22Rv1 (cell line): ENCODE results near the gene MSANTD2.

ENCODE experiments used
- H3K27ac ChIP-seq: fragments of 450-650 bp; 2 replicates; pipeline ENCODE4 v1.5.1; 2017
- ZFX ChIP-seq: fragments of 450-650 bp; IDR thresholded peaks from 2 replicates; pipeline ENCODE4 v1.6.1; 2017; ENCODE audit warnings: antibody characterized with exemption, borderline replicate concordance
- TF ChIP-seq, protein P1 (sequence below): fragments of 450-650 bp; IDR thresholded peaks from 2 replicates; pipeline ENCODE4 v1.5.1; 2017; ENCODE audit warnings: mild to moderate bottlenecking

MSANTD2 gene

DNA sequence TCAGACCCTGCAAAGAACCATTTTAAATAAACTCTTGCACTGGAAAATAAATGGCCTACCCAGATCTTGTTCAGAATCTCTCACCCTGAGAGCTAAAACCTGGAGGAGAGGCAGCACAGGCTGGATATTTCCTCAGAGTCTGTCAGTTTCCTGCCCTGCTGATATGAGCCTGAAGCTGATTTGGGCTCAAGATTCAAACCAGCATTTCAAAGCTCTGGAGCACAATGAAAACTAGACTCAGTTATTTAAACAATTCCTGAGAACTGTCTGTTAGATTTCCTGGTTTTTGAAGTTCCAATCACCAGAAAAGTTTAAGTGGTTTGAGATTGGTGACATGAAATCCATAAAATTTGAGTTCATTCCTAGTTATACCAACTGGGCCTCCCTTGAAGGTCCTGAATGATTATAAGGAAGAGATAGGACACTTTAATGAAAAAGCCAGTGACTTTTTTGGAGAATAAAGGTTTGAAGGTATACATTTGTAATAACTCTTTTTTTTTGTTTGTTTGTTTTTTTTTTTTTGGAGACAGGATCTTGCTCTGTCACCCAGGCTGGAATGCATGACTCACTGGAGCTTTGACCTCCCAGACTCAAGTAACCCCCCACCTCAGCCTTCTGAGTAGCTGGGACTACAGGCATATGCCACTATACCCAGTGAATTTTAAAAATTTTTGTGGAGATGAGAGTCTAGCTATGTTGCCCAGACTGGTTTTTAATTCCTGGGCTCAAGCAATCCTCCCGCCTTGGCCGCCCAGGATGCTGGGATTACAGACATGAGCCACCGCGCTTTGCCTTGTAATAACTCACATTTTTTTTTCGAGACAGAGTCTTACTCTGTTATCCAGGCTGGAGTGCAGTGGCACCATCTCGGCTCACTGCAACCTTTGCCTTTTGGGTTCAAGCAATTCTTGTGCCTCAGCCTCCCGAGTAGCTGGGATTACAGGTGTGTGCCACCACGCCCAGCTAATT is 30.1 kb downstream of the MSANTD2 start:
- TF ChIP-seq, protein P1, sequence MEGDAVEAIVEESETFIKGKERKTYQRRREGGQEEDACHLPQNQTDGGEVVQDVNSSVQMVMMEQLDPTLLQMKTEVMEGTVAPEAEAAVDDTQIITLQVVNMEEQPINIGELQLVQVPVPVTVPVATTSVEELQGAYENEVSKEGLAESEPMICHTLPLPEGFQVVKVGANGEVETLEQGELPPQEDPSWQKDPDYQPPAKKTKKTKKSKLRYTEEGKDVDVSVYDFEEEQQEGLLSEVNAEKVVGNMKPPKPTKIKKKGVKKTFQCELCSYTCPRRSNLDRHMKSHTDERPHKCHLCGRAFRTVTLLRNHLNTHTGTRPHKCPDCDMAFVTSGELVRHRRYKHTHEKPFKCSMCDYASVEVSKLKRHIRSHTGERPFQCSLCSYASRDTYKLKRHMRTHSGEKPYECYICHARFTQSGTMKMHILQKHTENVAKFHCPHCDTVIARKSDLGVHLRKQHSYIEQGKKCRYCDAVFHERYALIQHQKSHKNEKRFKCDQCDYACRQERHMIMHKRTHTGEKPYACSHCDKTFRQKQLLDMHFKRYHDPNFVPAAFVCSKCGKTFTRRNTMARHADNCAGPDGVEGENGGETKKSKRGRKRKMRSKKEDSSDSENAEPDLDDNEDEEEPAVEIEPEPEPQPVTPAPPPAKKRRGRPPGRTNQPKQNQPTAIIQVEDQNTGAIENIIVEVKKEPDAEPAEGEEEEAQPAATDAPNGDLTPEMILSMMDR, result no peak
- TF ChIP-seq ZFX, result no peak
- H3K27ac ChIP-seq, result peak overlapping the region; percentile 44; the same call in 1 of the 2 replicates

DNA sequence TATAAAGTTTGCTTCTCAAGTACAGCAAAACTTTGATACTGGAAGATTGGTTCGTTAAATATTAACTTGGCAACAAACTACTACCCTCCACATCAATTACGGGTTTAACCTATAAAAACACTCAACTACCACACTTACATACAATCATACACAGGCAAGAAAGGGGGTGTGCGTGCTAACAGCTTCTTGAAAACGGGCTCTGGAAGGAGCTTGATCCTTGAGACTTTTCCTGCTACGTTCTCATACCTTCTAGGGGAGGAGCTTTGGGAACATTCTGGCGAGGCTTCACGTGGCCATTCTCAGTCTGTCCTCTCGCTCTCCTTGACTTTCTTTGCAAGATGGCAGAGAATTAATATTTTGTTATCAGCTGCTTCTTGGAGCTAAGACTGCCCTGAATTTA is 31.3 kb downstream of the MSANTD2 start:
- H3K27ac ChIP-seq, result peak overlapping the region; percentile 44
- no peak for TF ChIP-seq ZFX
- TF ChIP-seq, protein P1, result no peak

DNA sequence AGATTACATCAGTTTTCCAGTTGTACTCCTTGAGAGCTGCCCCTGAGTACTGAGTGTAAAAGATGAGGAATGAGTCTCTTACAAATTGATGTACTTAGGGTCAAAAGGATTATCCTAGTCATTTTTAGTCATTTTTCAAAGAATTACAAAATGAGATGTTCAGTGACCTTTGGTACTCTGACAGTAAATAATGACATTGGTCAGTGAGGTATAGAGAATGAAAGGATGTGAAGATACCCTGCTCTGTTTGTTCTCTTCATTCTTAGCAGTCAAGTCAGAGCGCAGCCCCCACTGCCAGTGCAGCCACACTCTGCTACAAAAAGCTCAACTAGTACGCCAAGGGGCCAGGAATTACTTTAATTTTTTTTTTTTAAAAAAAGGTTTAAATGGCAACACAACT is 34.0 kb downstream of the MSANTD2 start:
- no peak for TF ChIP-seq ZFX
- H3K27ac ChIP-seq, result no peak overlapping the region

DNA sequence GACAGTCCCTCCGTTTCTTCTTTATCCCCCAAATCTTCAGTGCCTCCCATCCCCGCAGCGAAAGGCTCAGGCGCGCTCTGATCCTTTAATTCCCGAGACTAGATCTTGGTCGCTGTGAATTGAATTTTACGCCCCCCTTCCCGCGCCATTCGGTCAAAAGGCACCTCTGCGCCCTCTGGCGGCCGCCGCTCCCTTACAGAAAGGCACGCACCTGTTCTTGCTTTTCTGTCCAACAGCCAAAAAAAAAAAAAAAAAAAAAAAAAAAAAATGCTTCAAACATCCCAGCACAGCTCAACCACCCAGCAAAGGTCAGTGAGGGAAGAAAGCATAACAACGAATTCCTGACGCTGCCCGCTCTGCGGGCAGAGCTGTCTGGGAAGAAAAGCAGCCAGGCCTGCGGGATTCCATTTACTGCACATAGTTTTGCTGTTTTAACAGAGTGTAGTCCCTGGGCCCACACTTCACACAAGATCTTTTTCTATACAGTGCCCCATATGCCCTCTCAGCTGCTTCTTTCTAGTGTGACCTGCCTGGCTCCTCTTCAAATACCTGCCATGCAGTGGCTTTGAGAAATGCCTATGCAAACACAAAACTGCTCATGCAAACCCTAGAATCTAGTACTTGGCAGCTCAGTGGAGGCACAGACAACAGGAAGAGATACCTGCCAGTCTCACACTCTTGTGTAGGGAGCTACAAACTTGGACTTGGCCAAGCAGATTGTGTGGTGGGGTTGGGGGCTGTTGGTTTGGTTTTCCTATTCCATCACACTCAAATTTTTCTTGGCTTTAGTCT is 36.9 kb downstream of the MSANTD2 start:
- H3K27ac ChIP-seq, result peak overlapping the region; percentile 61
- TF ChIP-seq, protein P1, result peak; percentile 88
- no peak for TF ChIP-seq ZFX

DNA sequence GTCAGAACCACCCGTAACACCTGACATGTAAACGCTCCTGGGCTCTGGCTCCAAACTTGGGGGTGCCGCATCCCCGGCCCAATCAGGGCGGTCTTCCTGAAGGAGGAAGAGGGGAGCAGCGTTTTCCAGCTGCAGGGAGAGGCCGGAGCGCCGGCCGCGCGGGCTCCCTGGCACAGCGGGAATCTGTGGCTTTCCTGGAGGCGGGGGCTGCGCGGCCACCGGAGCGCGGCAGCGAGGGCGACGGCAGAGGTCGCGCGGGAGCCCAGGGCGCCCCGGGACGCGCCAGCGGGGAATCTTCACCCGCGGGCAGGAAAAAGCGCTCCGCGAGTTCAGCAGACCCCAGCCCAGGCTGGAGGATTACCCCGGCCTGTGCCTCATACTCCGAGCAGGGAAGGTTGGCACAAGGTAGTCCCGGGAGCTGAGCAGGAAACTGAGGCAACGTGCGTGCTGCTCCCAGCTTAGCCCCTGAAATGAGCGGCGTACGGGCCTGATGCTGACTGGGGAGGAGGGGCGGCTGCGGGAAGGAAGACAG is 37.5 kb downstream of the MSANTD2 start:
- TF ChIP-seq ZFX, result no peak
- TF ChIP-seq, protein P1, result no peak
- peak overlapping the region; percentile 61 for H3K27ac ChIP-seq

DNA sequence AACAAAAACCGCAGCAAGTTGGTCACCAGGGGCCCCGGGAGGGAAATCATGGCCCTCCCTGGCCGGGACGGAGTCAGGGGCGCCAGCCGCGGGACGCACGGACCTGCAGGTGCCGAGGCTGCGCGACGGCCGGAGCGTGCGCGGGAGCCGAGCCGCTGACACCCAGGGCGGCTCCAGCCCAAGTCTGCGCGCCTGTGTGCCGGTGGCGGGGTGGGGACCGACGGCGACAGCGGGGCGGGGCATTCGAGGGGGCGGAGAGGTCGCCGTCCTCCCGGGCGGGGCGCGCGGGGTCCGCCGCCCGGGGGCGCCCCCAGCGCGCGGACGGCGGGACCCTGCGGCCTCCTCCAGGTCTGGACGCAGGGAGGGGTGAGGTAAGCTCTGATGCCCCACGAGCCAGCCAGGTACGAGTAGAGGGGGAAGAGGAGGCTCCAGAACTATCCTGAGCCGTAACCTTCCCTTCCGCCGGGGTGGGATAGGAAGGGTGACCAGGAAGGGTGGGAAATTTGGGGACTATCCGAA is 38.0 kb downstream of the MSANTD2 start, which contains the start of gene ESAM:
TSS of gene ESAM (minus strand) at position 186 of the 519 bp plus-strand sequence. CDS start at position 50, 136 bp downstream.
- TF ChIP-seq, protein P1, result no peak
- TF ChIP-seq ZFX, result no peak

More for the DNA sequence above, 38.0 kb downstream of the MSANTD2 start, which contains the start of gene ESAM:
- H3K27ac ChIP-seq, result peak within 1 kb of the TSS; percentile 61
